ENCODE measurements around the gene NCAM1. TPM values are rescaled to one million over a fixed set of nuclear protein-coding genes. Genes with fewer than 3 reads are reported as not detected.

The NCAM1 gene
- total and polyA plus RNA-seq, 9 of the 15 experiments (the other 6 are each of a cell fraction or from before 2014, with no cell fraction given) = 0.09 to 0.23 TPM; not detected in 7

GRCh38 chr11:113073290-113073953, 112.2 kb downstream of the NCAM1 start:
- Histone ChIP-seq H3K79me2 (ENCODE audit: control insufficient read depth, insufficient read depth, low read length) (no peaks in the 10 kb centered on the region), H4K20me1 (replicated peaks; ENCODE audit: control insufficient read depth, insufficient read depth, low read length) (no peaks in the 10 kb centered on the region), H3K4me2 (ENCODE audit: insufficient read depth, low read length) (no peak overlapping the region), H3K9me3 (replicated peaks; ENCODE audit: control insufficient read depth, insufficient read depth, low read depth, low read length) (no peaks in the 10 kb centered on the region), H3K36me3 (ENCODE audit: control insufficient read depth, insufficient read depth, low read length) (no peaks in the 10 kb centered on the region), H3K27me3 (ENCODE audit: control insufficient read depth in 2 of 2, insufficient read depth in 2 of 2, low read length in 2 of 2) (no peaks in the 10 kb centered on the region; a peak in 1 of 5 replicates), H3K9ac (ENCODE audit: insufficient read depth in 1 of 2, low read depth in 2 of 2, low read length in 2 of 2) (no peak overlapping the region), H3K9me1 (ENCODE audit: control insufficient read depth, insufficient read depth, low read length) (no peaks in the 10 kb centered on the region), H3K4me3 (no peak overlapping the region), H3K4me1 (replicated peaks in 1 of 2; ENCODE audit: control insufficient read depth in 2 of 2, insufficient read depth in 2 of 2, low read length in 2 of 2) (no peaks in the 10 kb centered on the region), H3K27ac (ENCODE audit: extremely low read depth, low read depth, low read length) (no peak overlapping the region), H2AFZ (ENCODE audit: low read depth, low read length) (no peak overlapping the region)
- TF ChIP-seq MCM5 (IDR thresholded peaks at IDR 0.05; ENCODE audit: low read depth) (no peak), ZNF140 (CRISPR knock-in tag; IDR thresholded peaks at IDR 0.05) (no peak), CEBPG (CRISPR knock-in tag; IDR thresholded peaks at IDR 0.05) (no peak), CEBPG (tag; conservative IDR thresholded peaks at IDR 0.05 in 1 of 2, IDR thresholded peaks at IDR 0.05 in 1 of 2) (no peak), IRF1 (CRISPR knock-in tag; IDR thresholded peaks at IDR 0.05; ENCODE audit: borderline replicate concordance) (no peak), FOXM1 (IDR thresholded peaks at IDR 0.05; ENCODE audit: low read depth) (no peak), FOXM1 (CRISPR knock-in tag; IDR thresholded peaks at IDR 0.05; ENCODE audit: low read depth) (no peak), MLLT1 (IDR thresholded peaks at IDR 0.05) (no peak), SFPQ (IDR thresholded peaks at IDR 0.05; ENCODE audit: low read depth, low read length) (no peak)
- FAIRE-seq (no peak), ATAC-seq (no peak), DNase-seq (ENCODE audit: extremely low read depth in 1 of 4, low spot score in 3 of 4) (no peak)
- POLR2A ChIA-PET = interaction anchor here (1.2 kb wide), 1 partner anchor 217 kb away, joined by 3 read pairs; no protein-coding TSS in a partner anchor
- in situ Hi-C loops (cut with MboI) = no loop called here
- CTCF ChIA-PET (ENCODE audit: low intra/inter-chr PET ratio) = no interaction called here
- 0% methylated on average over 3 of the region's 3 CpGs for WGBS (ENCODE audit: insufficient coverage, low coverage, missing lambda C conversion rate)
- BruUV-seq (replicated peaks) = no TSS peak
- intact Hi-C loops (cut with micrococcal nuclease) = no loop called here

Measured in K562 (cell line).